MM.1S (cell line): Measurements from ENCODE around the gene HGD.

ENCODE experiments used
- DNase-seq: peaks from one replicate; pipeline ENCODE4 v3.0.0-alpha.2; 2015
- H2AFZ ChIP-seq: fragments of 300-600 bp; sonication (generic); 2 replicates; pipeline ENCODE4 v1.6.0; 2016; ENCODE audit warnings: antibody characterized with exemption, low read length
- H3F3A ChIP-seq: fragments of 300-600 bp; sonication (generic); 2 replicates; pipeline ENCODE4 v1.6.1; 2016; ENCODE audit warnings: mild to moderate bottlenecking, antibody characterized with exemption, low read length, moderate library complexity, mixed read lengths; ENCODE audit not compliant: insufficient read depth
- H3K27ac ChIP-seq: fragments of 300-600 bp; sonication (generic); 2 replicates; pipeline ENCODE4 v1.5.1; 2016; ENCODE audit warnings: mild to moderate bottlenecking, low read length
- H3K27me3 ChIP-seq: fragments of 300-600 bp; sonication (generic); replicated peaks from 2 replicates; pipeline ENCODE4 v1.6.0; 2016; ENCODE audit warnings: low read length; ENCODE audit not compliant: insufficient read depth
- H3K36me3 ChIP-seq: fragments of 300-600 bp; sonication (generic); replicated peaks from 2 replicates; pipeline ENCODE4 v1.6.1; 2016; ENCODE audit warnings: mild to moderate bottlenecking, low read length, mixed read lengths; ENCODE audit not compliant: insufficient read depth
- H3K4me1 ChIP-seq: fragments of 300-600 bp; sonication (generic); 2 replicates; pipeline ENCODE4 v1.6.1; 2016; ENCODE audit warnings: low read length, mixed read lengths
- H3K4me2 ChIP-seq: fragments of 300-600 bp; sonication (generic); 2 replicates; pipeline ENCODE4 v1.6.0; 2016; ENCODE audit warnings: low read depth, low read length
- H3K4me3 ChIP-seq: fragments of 300-600 bp; sonication (generic); 2 replicates; pipeline ENCODE4 v1.5.1; 2016; ENCODE audit warnings: low read length, mixed read lengths
- H3K79me2 ChIP-seq: fragments of 300-600 bp; sonication (generic); 2 replicates; pipeline ENCODE4 v1.6.1; 2016; ENCODE audit warnings: mixed run types, low read length, mixed read lengths
- H3K9ac ChIP-seq: fragments of 300-600 bp; sonication (generic); 2 replicates; pipeline ENCODE4 v1.6.1; 2016; ENCODE audit warnings: low read length, mixed read lengths
- H3K9me2 ChIP-seq: fragments of 300-600 bp; sonication (generic); replicated peaks from 2 replicates; pipeline ENCODE4 v1.6.1; 2016; ENCODE audit warnings: mild to moderate bottlenecking, low read length, mixed read lengths; ENCODE audit not compliant: insufficient read depth
- H3K9me3 ChIP-seq: fragments of 300-600 bp; sonication (generic); replicated peaks from 2 replicates; pipeline ENCODE4 v1.6.1; 2016; ENCODE audit warnings: mild to moderate bottlenecking, low read length, mixed read lengths; ENCODE audit not compliant: insufficient read depth
- H4K20me1 ChIP-seq: fragments of 300-600 bp; sonication (generic); 2 replicates; pipeline ENCODE4 v1.6.1; 2016; ENCODE audit warnings: mild to moderate bottlenecking, low read length, moderate library complexity, mixed read lengths; ENCODE audit not compliant: insufficient read depth
- CTCF ChIP-seq: fragments of 300-600 bp; sonication (generic); IDR thresholded peaks from 2 replicates; pipeline ENCODE4 v1.5.1; 2016; ENCODE audit warnings: antibody characterized with exemption, low read length, mixed read lengths
- EZH2 ChIP-seq: fragments of 300-600 bp; sonication (generic); optimal IDR thresholded peaks from 2 replicates; pipeline ENCODE3; 2017; ENCODE audit warnings: low read depth, mild to moderate bottlenecking, antibody characterized with exemption, low read length, mixed read lengths
- EZH2phosphoT487 ChIP-seq: fragments of 300-600 bp; sonication (generic); IDR thresholded peaks from 2 replicates; pipeline ENCODE4 v1.6.1; 2018; ENCODE audit warnings: antibody characterized with exemption, low read length

HGD gene

GRCh38 chr3:120689395-120689794 is 7.4 kb upstream of the HGD start:
- Histone ChIP-seq H4K20me1 (no peaks in the 10 kb centered on the region), H3K79me2 (no peaks in the 10 kb centered on the region), H3K9ac (no peak overlapping the region), H3K4me2 (no peak overlapping the region), H3K9me3 (no peaks in the 10 kb centered on the region), H3K9me2 (no peaks in the 10 kb centered on the region), H3F3A (no peaks in the 10 kb centered on the region), H2AFZ (no peak overlapping the region), H3K27me3 (no peaks in the 10 kb centered on the region), H3K4me1 (no peaks in the 10 kb centered on the region), H3K36me3 (no peaks in the 10 kb centered on the region), H3K4me3 (no peak overlapping the region), H3K27ac (no peak overlapping the region)
- no peak for DNase-seq
- TF ChIP-seq EZH2 (no peak), CTCF (no peak), EZH2phosphoT487 (no peak)

- Histone ChIP-seq H3K27me3 (no peaks in the 10 kb centered on the region), H2AFZ (no peak overlapping the region), H3K36me3 (no peaks in the 10 kb centered on the region), H3K27ac (no peak overlapping the region), H3K4me1 (no peaks in the 10 kb centered on the region), H3K9ac (no peak overlapping the region), H3F3A (no peaks in the 10 kb centered on the region), H3K4me3 (no peak overlapping the region), H3K9me3 (no peaks in the 10 kb centered on the region), H3K79me2 (no peaks in the 10 kb centered on the region), H3K9me2 (no peaks in the 10 kb centered on the region), H3K4me2 (0 out of 2 replicates have a peak overlapping the region, but pooled peaks have one; percentile 6), H4K20me1 (no peaks in the 10 kb centered on the region)
- TF ChIP-seq CTCF (no peak), EZH2 (no peak), EZH2phosphoT487 (no peak)
- peak; percentile 28 for DNase-seq
Measured at GRCh38 chr3:120688121-120688520, 6.1 kb upstream of the HGD start.

- no peaks in the 10 kb centered on the region for H3K79me2 ChIP-seq
Measured at GRCh38 chr3:120685411-120685810, 3.4 kb upstream of the HGD start.

More at GRCh38 chr3:120685411-120685810, 3.4 kb upstream of the HGD start:
- Histone ChIP-seq H3K36me3 (no peaks in the 10 kb centered on the region), H4K20me1 (no peaks in the 10 kb centered on the region), H3K4me1 (no peaks in the 10 kb centered on the region), H3F3A (no peaks in the 10 kb centered on the region), H3K4me3 (no peak overlapping the region), H3K4me2 (no peak overlapping the region), H3K9ac (no peak overlapping the region), H3K27ac (no peak overlapping the region), H3K27me3 (no peaks in the 10 kb centered on the region), H2AFZ (no peak overlapping the region), H3K9me2 (no peaks in the 10 kb centered on the region), H3K9me3 (no peaks in the 10 kb centered on the region)
- TF ChIP-seq CTCF, result no peak
- no peak for TF ChIP-seq EZH2phosphoT487
- no peak for TF ChIP-seq EZH2
- DNase-seq, result no peak
